GM19324 (cell line): Measurements from ENCODE around the gene ACBD7.

ENCODE experiments used
- ATAC-seq: cut with Tn5 transposase; IDR thresholded peaks from one replicate; pipeline ENCODE4 v1.9.1; 2021; ENCODE audit warnings: mild to moderate bottlenecking, moderate library complexity; ENCODE audit not compliant: unreplicated experiment, low FRiP score

The ACBD7 gene

GRCh38 chr10:15092855-15093408, 4.4 kb upstream of the ACBD7 start:
- ATAC-seq, result no peak

DNA sequence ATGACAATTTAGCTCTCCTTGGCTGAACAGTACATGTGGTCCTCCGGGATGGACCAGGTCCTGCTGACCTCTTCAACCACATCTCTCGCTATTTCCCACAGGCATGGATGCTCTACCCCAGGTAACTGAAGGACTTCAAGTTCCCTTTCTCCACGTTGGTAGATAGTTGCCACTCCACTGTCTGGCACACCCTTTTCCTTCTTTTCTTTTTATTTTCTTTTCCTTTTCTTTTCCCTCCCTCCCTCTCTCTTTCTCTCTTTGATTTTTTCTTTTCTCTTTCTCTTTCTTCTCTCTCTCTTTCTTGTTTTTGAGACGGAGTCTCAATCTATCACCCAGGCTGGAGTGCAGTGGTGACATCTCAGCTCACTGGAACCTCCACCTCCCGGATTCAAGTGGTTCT, 2.8 kb upstream of the ACBD7 start:
- no peak for ATAC-seq

DNA sequence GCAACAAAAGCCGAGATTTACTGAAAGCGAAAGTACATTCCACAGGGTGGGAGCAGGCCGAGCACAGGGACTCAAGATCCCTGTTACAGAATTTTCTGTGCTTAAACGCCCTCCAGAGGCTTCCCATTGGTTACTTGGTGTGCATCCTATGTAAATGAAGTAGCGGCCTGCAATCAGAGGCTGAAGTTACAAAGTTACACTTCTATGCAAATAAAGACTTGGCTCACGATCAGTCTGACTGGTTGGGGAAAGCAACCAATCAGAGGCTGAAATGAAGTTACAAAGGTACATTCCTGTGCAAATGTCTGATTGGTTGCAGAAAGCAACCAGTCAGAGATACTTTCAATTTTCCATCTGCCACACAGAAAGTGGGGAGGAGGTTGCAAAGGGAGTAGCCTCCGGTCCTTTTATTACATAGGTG, 4.1 kb downstream of the ACBD7 start:
- no peak for ATAC-seq

DNA sequence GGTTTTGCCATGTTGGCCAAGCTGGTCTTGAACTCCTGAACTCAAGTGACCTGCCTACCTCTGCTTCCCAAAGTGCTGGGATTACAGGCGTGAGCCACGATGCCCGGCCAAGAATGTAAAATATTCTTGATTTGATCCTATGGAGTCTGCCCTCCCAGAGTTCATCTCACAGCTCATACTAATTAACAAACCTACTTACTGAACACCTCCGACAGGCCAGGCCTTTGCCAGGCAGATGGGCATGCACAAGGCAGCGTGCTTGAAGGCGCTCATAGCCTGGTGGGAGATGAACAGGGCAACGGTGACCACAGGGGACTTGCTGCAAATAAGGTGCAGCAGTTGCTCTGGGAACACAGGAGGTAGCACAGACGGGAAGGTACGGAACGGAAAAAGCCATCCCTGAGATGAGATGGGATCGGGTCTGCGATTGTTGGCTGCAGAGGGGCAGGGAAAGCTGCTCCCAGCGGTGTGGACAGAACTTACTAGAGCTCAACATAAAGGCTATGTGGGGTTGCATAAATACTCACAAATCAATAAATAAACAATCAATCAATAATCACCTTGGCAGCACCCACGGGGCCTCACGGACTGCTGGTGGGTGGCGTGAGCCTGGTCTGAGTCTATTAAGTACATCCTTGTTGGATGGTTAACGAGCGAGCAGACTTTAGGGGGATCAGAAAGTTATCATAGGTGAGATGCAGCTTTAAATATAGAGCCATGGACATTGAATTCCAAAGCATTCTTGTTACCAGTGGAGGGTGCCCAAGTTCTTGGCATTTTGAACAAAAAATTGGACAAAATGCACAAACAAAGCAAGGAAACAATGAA, 4.7 kb downstream of the ACBD7 start:
- ATAC-seq, result no peak

GRCh38 chr10:15075421-15075820, 13.2 kb downstream of the ACBD7 start:
- no peak for ATAC-seq

- ATAC-seq, result no peak
These were observed 16.2 kb downstream of the ACBD7 start for GRCh38 chr10:15072358-15072757.

DNA sequence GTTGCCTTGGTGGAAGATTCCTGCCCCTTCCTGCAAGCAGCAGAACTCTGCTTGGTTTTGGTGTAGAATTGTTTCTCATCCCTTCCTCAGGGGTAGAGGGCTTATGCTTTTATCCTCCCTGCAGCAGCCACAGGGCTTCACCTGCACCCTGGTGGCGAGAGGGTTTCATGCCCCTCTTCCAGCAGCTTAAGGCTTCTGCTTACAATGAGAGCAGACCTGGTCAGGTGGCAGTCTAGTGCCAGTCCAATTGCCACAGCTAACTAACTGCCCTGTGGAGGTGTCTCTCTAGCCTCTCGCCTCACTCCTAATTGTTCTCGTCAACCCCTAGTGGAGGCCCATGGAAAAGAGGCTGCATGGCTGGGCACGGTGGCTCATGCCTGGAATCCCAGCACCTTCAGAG, 19.3 kb downstream of the ACBD7 start:
- ATAC-seq, result no peak

DNA sequence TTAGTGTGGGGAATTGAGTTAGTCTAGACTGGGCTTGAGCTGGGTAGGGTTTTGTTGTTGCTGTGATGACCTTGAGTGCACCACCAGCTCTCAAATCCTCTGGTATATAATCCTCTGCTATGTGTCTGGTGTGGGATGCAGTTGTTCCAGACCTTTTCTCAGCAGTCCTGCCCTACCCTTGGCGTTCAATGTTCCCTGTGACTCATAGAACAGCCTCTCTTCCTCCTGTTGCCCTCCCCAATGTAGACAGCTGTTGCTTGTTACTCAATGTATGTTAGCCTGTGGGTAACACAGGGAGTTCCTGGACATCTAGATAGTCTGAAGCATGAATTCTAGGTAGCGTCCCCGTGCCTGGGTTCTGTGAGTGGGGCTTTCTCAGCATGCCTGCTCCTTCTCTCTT, 19.8 kb downstream of the ACBD7 start:
- ATAC-seq, result no peak

- ATAC-seq, result no peak
These were observed 21.4 kb downstream of the ACBD7 start for GRCh38 chr10:15067154-15067553.

GRCh38 chr10:15060638-15061037, 27.9 kb downstream of the ACBD7 start:
- no peak for ATAC-seq

- no peak for ATAC-seq
These were observed 28.7 kb downstream of the ACBD7 start for GRCh38 chr10:15059914-15060313.

DNA sequence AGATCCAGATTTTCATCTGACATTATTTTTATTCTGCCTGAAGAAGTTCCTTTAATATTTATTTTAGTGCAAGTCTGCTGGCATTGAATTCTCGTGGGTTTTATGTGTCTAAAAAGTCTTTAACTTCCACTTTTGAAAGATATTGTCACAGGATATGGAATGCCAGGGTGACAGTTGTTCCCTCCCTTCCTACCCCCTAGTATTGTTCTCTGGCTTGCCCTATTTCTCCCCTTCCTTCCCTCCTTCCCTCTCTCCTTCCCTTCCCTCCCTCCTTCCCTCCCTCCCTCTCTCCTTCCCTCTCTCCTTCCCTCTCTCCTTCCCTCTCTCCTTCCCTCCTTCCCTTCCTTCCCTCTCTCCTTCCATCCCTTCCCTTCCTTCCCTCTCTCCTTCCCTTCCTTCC, 29.9 kb downstream of the ACBD7 start:
- no peak for ATAC-seq

DNA sequence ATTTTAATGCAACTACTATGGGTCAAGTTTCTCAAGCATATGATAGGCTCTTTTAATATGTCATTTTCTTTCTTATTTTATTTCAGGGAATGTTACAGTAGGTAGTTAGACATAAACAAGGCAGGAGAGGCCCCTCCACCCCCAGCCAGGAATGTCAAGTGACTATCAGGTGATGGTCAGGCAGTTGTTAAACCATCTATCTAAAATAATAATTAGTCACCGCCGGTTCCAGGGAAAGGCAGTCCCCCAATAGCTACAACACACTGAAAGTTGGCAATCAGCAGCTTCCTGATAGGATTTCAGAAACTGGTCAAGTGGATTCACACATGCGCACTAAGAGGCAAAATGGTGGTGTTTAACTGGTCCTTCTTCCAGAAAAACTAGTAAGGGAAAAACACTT, 35.5 kb downstream of the ACBD7 start:
- ATAC-seq, result no peak

- ATAC-seq, result no peak
These were observed 36.5 kb downstream of the ACBD7 start for GRCh38 chr10:15052121-15052520.

GRCh38 chr10:15049533-15049932, 39.0 kb downstream of the ACBD7 start:
- ATAC-seq, result no peak

GRCh38 chr10:15046626-15047025, 42.0 kb downstream of the ACBD7 start:
- ATAC-seq, result no peak

DNA sequence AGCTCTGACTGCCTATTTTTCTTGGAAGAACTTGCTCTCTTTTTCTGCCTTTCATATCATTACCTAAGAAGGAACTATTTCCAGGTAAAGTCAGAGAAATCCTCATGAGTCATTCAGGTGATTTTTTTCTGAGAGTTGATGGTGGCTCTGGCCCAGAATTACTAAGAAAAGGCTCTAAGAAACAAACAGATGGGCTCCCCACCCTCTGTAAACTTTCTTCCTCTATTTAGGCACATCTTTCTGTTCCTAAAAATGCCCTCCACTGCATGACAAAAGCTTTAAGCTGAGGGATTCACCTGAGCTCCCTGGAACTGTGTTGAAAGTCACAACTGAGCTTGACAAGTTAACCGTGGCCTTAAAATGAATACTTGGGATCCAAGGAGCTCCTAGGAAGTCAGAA, 43.2 kb downstream of the ACBD7 start:
- ATAC-seq, result no peak

GRCh38 chr10:15043674-15044073, 44.9 kb downstream of the ACBD7 start, which contains the start of gene OLAH:
Gene OLAH, plus strand, starts transcription at chr10:15043943. Its CDS starts 3,346 bp downstream, at chr10:15047289.
- ATAC-seq, result no peak

DNA sequence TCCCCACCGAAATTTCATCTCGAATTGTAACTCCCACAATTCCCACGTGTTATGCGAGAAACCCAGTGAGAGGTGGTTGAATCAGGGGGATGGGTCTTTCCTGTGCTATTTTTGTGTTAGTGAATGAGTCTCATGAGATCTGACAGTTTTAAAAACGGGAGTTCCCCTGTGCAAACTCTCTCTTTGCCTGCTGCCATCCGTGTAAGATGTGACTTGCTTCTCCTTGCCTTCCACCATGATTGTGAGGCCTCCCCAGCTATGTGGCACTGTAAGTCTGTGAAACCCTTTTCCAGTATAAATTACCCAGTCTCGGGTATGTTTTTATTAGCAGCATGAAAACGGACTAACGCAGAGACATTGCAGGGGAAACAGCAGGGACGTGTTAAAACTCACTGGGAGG, 50.2 kb downstream of the ACBD7 start:
- ATAC-seq, result no peak

GRCh38 chr10:15037691-15038090, 50.9 kb downstream of the ACBD7 start:
- ATAC-seq, result no peak

DNA sequence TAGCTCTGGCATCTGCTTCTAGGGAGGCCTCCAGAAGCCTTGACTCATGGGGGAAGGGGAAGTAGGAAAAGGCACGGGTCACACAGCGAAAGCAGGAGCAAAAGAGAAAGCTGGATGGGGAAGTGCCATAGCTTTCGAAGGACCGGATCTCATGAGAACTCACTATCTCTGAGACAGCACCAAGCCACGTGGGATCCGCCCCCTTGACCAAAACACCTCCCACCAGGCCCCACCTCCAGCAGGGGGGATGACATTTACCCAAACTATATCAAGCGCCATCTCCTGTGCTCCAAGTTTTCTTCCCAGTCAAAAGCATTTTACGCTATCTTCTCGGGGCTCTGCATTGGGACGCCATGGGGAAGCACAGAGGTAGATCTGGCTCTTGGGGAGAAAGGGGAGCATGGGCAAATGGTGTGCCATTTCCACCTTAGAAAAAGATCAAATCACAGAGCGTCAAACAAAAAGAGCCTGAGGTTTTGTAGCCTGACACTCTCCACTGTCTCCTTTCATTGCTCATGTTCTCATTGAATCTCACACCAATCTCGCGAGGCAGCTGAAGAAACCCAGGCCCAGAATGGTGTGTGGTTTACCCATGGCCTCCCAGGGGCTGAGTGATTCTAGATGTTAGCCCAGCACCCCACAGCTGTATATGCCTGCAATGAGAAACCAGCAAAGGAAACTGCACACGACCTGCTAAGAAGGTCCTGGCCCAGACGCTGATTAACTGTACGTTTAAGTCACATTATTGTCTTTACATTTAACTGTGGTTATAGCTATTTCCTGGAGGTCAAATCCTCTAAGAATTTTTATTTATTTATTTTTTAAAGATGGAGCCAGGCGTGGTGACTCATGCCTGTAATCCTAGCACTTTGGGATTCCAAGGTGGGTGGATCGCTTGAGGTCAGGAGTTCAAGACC, 52.9 kb downstream of the ACBD7 start:
- no peak for ATAC-seq
